Myometrial cell (primary cell): Measurements from ENCODE around the gene MYO18A. TPM values are rescaled to one million over a fixed set of nuclear protein-coding genes. Genes with fewer than 3 reads are reported as not detected.

Experiments
- total RNA-seq: library from RNA; depleted of rRNA; stranded (reverse); fragments of >200 nt; gene quantifications from 2 replicates; pipeline ENCODE4 v1.2.3, GENCODE V29; 2015

Gene MYO18A
- total RNA-seq: 39.2 and 57.1 TPM in 2 replicates

GRCh38 chr17:29180034-29180787, at the start of gene MYO18A:
MYO18A (minus strand) TSS chr17:29180398; CDS start chr17:29166940, 13,458 bp downstream.

GRCh38 chr17:29042679-29043538, 137.3 kb downstream of the MYO18A start, which contains the start of gene PIPOX:
PIPOX (plus strand) TSS chr17:29043141; CDS start chr17:29043226, 85 bp downstream.

Other genes starting within 250 kb of the MYO18A start
- 14.0 and 17.0 TPM in 2 replicates for gene PHF12, start 228.9 kb downstream of the MYO18A start, total RNA-seq
- 1.2 TPM in 1 of 2 replicates, not detected in the other for gene SEZ6, start 174.4 kb downstream of the MYO18A start, total RNA-seq
- not detected in 2 replicates for gene PIPOX, start 137.3 kb downstream of the MYO18A start, total RNA-seq
- gene CRYBA1, start 66.5 kb upstream of the MYO18A start, total RNA-seq: not detected in 2 replicates
- 13.8 and 15.8 TPM in 2 replicates for gene NUFIP2, start 113.8 kb upstream of the MYO18A start, total RNA-seq
- gene TAOK1, start 210.0 kb upstream of the MYO18A start, total RNA-seq: 18.2 and 32.4 TPM in 2 replicates